HG02884 (cell line): ENCODE measurements around the gene ZNF425.
"Not testable (repeated sequence)": the region's sequence is repeated elsewhere in the genome, so short reads cannot be mapped to it uniquely, and the experiment has no call there.

Experiments
- ATAC-seq: cut with Tn5 transposase; IDR thresholded peaks from one replicate; pipeline ENCODE4 v1.9.1; 2021; ENCODE audit warnings: mild to moderate bottlenecking, moderate library complexity; ENCODE audit not compliant: unreplicated experiment

Gene ZNF425

DNA sequence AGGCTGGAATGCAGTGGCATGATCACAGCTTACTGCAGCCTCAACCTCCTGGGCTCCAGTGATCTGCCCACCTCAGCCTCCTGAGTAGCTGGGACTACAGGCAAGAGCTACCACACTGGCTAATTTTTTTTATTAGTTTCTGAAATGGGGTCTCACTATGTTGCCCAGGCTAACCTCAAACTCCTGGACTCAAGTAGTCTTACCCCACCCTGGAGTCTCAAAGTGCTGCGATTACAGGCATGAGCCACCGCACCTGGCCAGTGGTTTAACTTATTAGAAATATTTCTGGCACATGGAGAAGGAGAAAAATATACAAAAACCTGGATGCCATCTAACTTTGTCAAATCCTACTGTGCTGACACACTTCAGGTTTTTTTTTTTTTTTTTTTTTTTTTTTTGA, 50.8 kb downstream of the ZNF425 start:
- no peak for ATAC-seq

DNA sequence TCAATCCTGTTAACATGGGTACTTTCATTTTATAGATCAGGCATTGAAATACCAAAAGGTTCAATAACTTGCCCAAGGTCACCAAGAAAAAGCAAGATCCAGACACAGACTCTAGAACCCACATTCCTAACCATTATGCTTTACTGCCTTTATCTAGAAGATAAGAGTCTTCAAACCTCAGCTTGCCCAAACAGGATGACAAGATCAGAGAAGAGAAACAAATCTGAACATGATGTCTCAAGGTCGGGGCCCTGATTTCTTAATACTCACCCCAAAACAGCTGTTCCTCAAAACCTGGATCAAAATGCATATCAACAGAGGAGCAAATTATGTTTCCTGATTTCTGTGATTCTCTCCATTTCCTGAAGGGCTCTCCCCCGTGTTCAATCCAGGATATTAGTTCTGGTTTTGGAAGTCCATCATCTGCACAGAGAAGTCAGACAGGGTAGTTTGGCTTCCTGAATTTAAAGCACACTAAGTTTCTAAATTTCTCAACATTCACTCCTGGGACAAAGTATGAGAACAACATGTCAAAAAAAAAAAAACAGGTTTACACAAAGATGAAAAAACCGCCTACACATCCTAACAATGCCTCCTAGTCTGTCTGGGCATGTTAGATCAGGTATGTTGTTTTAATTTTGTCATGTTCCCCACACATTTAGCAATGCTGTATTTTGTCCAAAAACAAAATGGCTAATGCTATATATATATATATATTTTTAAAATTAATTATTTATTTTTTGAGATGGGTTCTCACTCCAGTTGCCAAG, 51.8 kb downstream of the ZNF425 start:
- no peak for ATAC-seq

DNA sequence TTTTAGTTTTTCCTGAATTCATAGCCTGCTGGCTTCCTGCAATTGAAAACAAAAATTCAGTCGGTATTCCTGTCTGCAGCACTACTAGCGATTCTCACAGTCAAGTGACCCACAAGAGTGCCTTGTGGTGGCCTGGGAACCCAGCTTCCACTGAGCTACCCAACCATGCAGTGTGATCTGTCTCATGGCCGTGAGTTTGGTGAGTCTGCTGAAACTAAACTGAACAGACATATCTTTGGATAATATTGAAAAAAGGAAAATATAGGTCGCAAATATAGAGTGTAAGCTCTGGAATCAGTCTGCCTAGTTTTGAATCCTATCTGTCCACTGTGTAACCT, 53.7 kb downstream of the ZNF425 start:
- ATAC-seq, result no peak

DNA sequence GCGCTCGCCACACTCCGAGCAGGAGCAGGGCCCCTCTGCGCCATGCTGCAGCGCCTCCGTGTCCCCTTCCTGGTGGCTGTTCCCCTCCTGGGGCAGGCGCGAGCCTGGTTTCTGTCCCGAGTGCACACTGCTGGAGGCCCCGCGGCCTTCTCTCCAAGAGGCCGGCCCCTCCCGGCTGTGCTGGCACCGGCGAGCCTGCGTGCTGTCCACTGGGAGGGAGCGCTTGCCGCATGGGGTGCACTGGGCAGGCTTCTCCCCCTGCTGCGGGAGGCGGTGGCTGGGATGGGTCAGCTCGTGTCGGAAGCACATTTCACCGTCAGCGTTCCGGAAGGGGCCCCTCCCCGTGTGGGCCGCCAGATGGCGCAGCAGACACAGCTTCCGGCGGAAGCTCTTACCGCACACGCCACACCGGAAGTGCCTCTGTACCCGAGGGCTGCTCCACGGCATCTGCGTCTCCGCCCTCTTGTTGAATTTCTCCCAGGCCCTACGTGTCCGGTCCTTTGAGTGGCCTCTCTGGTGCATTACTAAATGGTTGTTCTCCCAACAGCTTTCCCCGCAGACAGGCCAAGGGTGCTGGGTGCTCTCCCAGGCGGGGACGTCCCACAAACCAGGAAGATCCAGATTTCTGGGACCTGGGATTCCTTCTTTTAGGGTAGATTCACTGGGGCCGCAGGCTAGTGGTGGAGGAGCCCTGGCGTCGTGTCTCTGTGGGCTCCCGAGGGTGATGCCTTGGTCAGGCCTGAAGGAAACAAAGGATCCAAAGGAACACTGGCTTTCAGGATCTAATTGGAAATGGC, 54.3 kb downstream of the ZNF425 start:
- ATAC-seq, result no peak

DNA sequence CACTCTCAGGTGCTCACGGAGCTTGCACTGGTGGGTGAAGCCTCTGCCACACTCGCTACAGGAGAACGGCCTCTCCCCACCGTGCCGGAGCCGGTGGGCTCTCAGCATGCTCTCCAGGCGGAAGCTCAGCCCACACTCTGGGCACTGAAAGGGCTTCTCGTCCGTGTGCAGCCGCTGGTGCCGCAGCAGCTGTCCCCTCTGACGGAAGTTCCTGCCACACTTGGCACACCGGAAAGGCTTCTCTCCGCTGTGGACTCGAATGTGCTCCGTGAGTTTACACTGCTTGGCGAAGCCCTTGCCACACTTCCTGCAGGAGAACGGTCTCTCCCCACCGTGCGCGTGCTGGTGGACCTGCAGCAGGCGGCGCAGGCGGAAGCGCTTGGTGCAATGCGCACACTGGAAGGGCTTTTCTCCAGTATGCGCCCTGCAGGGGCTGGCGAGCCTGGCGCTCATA, 54.9 kb downstream of the ZNF425 start:
- ATAC-seq, result no peak

DNA sequence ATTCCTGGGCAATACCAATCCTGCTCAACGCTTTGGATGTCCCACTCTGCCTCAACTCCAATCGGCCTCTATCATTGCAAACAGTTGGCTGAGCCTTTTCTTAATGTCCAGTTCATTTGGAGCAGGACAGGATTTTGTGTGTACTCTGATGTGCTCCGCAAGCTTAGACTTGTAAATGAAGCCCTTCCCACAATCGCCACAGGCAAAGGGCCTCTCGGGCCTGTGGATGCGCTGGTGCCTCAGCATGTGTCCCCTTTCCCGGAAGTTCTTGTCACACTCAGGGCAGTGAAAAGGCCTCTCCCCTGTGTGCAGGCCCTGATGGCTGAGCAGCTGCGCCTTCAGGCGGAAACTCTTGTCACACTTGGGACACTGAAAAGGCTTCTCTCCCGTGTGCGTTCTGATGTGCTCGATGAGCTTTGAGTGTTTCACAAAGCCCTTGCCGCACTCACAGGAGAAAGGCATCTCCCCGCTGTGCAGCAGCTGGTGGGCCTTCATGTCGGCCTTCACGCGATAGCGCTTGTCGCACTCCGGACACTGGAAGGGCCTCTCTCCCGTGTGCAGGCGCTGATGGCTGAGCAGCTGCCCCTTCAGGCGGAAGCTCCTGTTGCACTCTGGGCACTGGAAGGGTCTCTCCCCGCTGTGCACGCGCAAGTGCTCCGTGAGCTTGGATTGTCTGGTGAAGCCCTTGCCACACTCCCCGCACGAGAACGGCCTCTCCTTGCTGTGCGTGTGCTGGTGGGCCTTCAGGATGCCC, 55.6 kb downstream of the ZNF425 start:
- no peak for ATAC-seq

DNA sequence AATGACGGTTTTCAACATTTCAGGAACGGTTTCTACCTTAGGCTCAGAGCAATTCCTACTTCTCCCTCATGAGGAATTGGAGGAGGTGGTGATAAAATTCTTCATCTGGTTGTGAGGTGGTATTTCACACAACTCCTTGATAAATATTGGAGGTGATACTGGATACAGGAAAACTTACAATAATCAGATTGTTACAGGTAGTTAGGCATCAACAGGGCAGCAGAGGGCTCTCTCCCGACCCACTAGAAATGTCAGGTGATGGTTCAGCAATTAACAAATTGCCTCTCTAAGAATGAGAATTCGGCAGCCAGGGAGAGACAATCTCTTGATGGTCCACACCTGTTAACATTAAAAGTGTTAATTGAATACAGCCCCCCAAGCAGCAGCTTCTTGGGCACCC, 58.3 kb downstream of the ZNF425 start:
- ATAC-seq, result no peak

DNA sequence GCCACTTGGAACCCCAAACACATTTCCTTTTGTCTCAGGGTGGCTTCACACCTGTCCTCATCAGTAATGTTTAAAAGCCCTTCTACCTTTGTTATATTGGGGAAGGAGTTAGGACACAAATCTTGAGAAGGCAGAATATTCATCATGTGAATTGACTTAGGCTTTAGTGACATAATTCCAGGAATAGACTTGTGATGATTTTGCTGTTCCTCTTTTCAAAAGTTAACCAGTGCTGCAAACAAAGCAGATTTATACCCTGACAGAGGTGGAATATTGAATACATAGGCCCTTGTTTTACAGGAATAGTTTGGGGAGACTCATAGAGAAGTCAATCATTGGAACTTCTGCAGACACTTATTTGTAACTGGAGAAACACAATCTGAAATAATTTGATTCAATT, 62.6 kb downstream of the ZNF425 start:
- no peak for ATAC-seq

DNA sequence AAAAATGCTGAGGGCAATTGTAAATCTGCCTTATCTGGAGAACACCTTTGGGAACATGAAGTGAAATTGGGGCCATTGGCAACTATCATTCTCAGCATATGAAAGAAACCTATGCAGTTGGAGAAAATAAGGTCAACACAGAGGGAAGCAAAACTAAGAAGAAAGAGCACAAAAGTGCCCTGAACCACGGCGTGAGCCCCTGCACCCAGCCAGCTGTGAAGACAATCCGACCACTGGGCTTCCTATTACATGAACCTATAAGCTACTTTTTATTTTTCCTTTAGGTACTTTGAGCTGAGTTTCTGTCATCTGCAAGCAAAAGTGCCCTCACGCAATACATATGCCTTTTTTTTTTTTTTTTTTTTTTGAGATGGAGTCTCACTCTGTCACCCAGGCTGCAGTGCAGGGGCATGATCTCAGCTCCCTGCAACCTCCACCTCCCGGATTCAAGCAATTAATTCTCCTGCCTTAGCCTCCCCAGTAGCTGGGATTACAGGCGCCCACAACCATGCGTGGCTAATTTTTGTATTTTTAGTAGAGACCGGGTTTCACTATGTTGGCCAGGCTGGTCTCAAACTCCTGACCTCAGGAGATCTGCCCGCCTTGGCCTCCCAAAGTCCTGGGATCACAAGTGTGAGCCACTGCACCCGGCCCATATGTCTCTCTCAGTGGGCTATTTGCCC, 63.8 kb downstream of the ZNF425 start:
- ATAC-seq, result not testable (repeated sequence)

DNA sequence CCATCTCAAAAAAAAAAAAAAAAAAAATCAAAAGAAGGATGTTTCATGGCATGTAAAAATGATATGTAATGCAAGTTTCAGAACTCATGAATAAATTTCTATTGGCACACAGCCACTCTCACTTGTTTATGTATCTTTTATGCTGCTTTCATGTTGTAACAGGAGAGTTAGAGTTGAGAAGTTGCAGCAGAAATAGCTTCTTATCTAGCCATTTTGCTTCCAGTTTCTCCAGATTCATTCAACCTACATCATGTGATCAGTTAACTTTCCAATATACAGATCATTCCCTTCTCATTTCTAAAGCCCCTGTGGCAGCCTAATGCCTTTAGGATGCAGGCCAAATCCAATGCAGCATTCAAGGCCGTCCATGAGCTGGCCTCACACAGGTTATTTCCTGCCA, 66.0 kb downstream of the ZNF425 start:
- ATAC-seq, result no peak

DNA sequence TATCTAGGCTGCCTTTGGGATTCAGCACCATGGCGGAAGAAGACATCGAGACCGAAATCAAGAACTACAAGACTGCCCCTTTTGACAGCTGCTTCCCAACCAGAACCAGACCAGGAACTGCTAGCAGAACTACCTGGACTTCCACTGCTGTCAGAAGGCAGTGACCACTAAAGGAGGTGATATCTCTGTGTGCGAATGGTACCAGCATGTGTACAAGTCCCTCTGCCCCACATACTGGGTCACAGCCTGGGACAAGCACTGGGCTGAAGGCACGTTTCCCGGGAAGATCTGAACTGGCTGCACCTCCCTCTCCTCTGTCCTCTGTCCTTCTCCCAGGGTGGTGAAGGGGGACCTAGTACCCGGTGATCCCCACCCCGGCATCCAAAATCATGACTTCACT, 72.2 kb downstream of the ZNF425 start:
- ATAC-seq, result no peak

DNA sequence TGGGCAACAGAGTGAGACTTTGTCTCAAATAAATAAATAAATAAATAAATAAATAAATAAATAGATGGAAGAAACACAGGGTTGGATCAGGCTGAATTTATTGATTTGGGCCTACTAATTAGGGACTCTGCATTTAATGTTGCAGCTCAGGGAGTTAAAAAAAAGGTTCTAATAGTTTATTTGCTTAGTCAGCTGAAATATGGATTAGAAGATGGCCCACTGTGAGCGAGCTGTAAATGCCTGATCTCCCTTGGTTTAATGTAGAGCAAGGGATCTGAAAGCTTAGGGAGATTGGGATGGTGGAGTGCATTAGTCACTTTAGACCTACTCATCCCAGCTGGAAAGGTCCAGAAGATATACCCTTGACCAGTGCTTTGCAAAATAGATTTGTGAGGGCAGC, 72.7 kb downstream of the ZNF425 start:
- ATAC-seq, result no peak
